ENCODE results near the gene SLC1A2. TPM values are rescaled to one million over a fixed set of nuclear protein-coding genes. Genes with fewer than 3 reads are reported as not detected.
A peak's percentile ranks its signal among the peaks of the same experiment; 100 is the strongest.

SLC1A2 gene
- total RNA-seq, 4 donors from 2014 or later = 0.17 to 0.69 (median 0.37) TPM

GRCh38 chr11:35304386-35304775 is 115.0 kb downstream of the SLC1A2 start:
- Histone ChIP-seq H3K27ac (replicated peaks in 1 of 4) (peak overlapping the region; percentile 65 to 78 (median 70)), H3K36me3 (no peaks in the 10 kb centered on the region), H3K4me1 (peaks cover 8 to 42% (median 32%) of the 10 kb centered on the region in 4 donors), H3K27me3 (no peaks in the 10 kb centered on the region), H3K9me3 (no peaks in the 10 kb centered on the region), H3K4me3 (no peak overlapping the region)
- no peak for DNase-seq (ENCODE audit: extremely low spot score)
- TF ChIP-seq POLR2A (IDR thresholded peaks at IDR 0.05; ENCODE audit: low read depth) = no peak
- TF ChIP-seq EP300 (IDR thresholded peaks at IDR 0.05) = no peak
- no peak for TF ChIP-seq POLR2AphosphoS5 (IDR thresholded peaks at IDR 0.05)
- TF ChIP-seq CTCF (IDR thresholded peaks at IDR 0.05) = no peak
- intact Hi-C loops (cut with DNase I) = loop anchor here (5.0 kb wide), 1 partner anchor 377 kb away; no protein-coding TSS in a partner anchor
- 17% methylated on average over 2 of the region's 2 CpGs for WGBS

GRCh38 chr11:35303596-35304385 is 115.6 kb downstream of the SLC1A2 start:
- no peak for TF ChIP-seq CTCF (IDR thresholded peaks at IDR 0.05)
- TF ChIP-seq POLR2AphosphoS5 (IDR thresholded peaks at IDR 0.05) = peak; percentile 49 to 63
- TF ChIP-seq EP300 (IDR thresholded peaks at IDR 0.05) = no peak
- 62% methylated on average over 6 of the region's 6 CpGs for WGBS
- Histone ChIP-seq H3K9me3 (no peaks in the 10 kb centered on the region), H3K27me3 (no peaks in the 10 kb centered on the region), H3K27ac (replicated peaks in 1 of 4) (peak overlapping the region; percentile 65 to 78 (median 70)), H3K36me3 (no peaks in the 10 kb centered on the region), H3K4me3 (no peak overlapping the region), H3K4me1 (peaks cover 8 to 42% (median 32%) of the 10 kb centered on the region in 4 donors)
- no peak for DNase-seq (ENCODE audit: extremely low spot score)
- intact Hi-C loops (cut with DNase I) = loop anchor here (5.0 kb wide), 1 partner anchor 376 kb away; no protein-coding TSS in a partner anchor

- H3K36me3 ChIP-seq = no peaks in the 10 kb centered on the region
- DNase-seq (ENCODE audit: extremely low spot score) = no peak
- no peak overlapping the region for H3K4me3 ChIP-seq
- TF ChIP-seq POLR2AphosphoS5 (IDR thresholded peaks at IDR 0.05) (no peak), EP300 (IDR thresholded peaks at IDR 0.05) (no peak), CTCF (IDR thresholded peaks at IDR 0.05) (no peak), POLR2A (IDR thresholded peaks at IDR 0.05; ENCODE audit: low read depth) (no peak)
- no peaks in the 10 kb centered on the region for H3K27me3 ChIP-seq
- WGBS = 84% methylated on average over 4 of the region's 4 CpGs
- no peaks in the 10 kb centered on the region for H3K9me3 ChIP-seq
- peak overlapping the region in 2 of 4 donors; percentile 19 to 50 for H3K27ac ChIP-seq (replicated peaks in 1 of 4)
- intact Hi-C loops (cut with DNase I) = loop anchor here (5.0 kb wide), 1 partner anchor 375 kb away; no protein-coding TSS in a partner anchor
- peaks cover 8 to 42% (median 32%) of the 10 kb centered on the region in 4 donors for H3K4me1 ChIP-seq
These were observed 117.0 kb downstream of the SLC1A2 start for GRCh38 chr11:35302398-35302797.

- 82% methylated on average over 1 of the region's 1 CpG for WGBS
- no peak for DNase-seq (ENCODE audit: extremely low spot score)
- Histone ChIP-seq H3K9me3 (no peaks in the 10 kb centered on the region), H3K36me3 (no peaks in the 10 kb centered on the region), H3K27ac (replicated peaks in 1 of 4) (no peak overlapping the region), H3K27me3 (no peaks in the 10 kb centered on the region), H3K4me3 (no peak overlapping the region), H3K4me1 (peaks cover 0 to 28% (median 13%) of the 10 kb centered on the region in 4 donors)
- TF ChIP-seq POLR2AphosphoS5 (IDR thresholded peaks at IDR 0.05) (no peak), EP300 (IDR thresholded peaks at IDR 0.05) (no peak), CTCF (IDR thresholded peaks at IDR 0.05) (no peak), POLR2A (IDR thresholded peaks at IDR 0.05; ENCODE audit: low read depth) (no peak)
- intact Hi-C loops (cut with DNase I) = no loop called here
These were observed 121.0 kb downstream of the SLC1A2 start for GRCh38 chr11:35298369-35298768.
